ENCODE measurements around the gene ADGRA1.

ADGRA1 gene

DNA sequence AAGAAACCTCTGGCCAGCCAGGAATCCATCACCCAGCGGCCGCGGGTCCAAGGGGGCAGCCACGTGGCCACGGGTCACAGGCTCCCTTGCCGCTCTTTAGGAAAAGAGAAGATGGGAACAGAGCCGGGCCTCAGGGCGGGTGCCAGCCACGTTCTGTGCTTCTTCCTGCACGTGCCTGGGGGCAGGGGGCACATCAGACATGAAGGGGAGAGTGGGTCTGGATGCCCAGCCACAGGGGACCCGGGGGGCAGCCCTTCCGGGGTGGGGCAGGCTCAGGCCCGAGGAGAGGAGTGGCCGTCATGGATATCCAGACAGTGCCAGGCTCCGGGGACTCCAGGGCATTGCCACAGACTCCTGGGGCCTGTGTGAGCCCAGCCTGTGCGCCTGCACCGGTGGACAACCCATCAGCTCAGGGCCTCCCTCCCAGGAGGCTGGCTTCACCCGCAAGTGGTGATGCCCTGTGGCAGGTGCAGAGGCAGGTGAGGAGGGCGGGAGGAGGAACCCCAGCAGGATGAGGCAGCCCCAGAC, 31.0 kb upstream of the ADGRA1 start:
- no peak for DNase-seq (ENCODE audit: low read depth in 2 of 2)

DNA sequence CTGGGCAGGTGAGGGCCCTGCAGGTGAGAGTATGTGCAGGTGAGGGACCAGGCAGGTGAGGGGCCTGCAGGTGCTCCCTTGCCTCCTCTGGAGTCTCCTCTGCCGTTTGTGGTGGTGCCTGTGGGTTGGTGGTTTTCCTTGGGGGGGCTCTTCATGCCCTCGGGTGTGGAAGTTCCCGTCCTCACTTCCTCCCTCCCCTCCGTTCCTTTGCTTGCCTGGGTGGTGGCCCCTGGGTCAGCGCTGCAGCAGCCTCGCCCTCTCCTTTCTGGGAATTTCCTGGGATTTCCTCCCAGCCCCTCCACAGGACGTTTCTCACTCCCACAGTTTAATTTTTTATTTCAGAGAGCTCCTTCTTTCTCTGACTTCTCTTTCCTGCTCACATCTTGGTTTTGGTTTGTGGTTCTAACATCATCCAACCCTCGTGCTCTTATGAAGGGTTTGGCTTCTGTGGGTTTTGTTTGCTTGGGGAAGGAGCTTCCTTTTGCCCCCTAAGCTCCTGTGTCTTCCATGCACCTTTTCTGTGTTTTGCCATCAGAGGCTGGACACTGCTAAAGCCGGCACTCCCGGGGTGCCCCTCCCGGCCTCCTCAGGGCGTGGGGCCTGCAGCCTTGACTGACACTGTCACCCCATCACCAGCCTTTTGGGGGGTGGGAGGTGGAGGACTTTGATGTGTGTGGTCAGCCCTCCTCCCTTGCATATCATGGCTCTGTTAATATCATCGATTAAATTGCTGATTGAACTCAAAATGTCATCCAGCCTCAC, 29.2 kb upstream of the ADGRA1 start:
- DNase-seq (ENCODE audit: low read depth in 2 of 2) = no peak

- DNase-seq (ENCODE audit: low read depth in 2 of 2) = no peak
These were observed 28.6 kb upstream of the ADGRA1 start for GRCh38 chr10:133059093-133059470.

- DNase-seq (ENCODE audit: low read depth in 2 of 2) = no peak
These were observed 28.2 kb upstream of the ADGRA1 start for GRCh38 chr10:133059571-133059970.

- no peak for DNase-seq (ENCODE audit: low read depth in 2 of 2)
These were observed 27.7 kb upstream of the ADGRA1 start for GRCh38 chr10:133060022-133060421.

DNA sequence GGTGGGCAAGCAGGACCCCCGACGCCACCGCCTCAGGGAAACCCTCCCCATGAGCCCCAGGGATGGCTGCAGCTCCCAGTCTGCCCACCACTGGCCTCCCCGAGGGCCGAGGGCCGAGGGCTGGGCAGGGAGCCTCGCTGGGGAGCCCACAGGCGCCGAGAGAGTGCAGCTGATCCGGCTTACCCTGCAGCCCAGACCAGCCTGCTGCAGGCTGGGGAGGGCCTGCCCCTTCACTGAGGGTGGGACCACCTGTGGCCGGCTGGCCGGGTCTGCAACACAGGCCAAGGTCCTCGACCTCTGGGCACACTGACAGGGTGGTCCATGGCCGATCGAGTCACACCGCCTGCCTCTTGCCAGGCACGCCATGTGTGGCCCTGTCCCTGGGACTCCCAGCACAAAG, 27.3 kb upstream of the ADGRA1 start:
- no peak for DNase-seq (ENCODE audit: low read depth in 2 of 2)

- no peak for DNase-seq (ENCODE audit: low read depth in 2 of 2)
These were observed 26.8 kb upstream of the ADGRA1 start for GRCh38 chr10:133060881-133061280.

GRCh38 chr10:133061296-133062038, 26.3 kb upstream of the ADGRA1 start:
- no peak for DNase-seq (ENCODE audit: low read depth in 2 of 2)

DNA sequence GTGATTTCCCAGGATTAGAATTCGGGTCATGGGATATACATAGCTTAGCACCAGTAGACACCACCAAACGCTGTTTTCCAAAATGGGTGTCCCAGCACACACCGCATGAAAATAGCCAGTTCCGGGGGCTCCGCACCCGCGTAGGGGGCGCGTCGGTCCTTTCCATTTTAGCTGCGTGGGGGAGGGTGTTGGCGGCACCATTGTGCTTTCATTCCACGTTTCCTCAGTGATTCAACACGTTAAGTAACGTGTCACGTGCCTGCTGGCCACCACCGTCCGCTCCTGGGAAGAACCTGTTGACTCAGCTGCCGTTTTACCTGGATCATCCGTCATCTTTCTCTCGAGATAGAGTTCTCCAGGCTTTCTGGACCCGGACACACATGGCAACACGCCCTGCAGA, 25.6 kb upstream of the ADGRA1 start:
- no peak for DNase-seq (ENCODE audit: low read depth in 2 of 2)

DNA sequence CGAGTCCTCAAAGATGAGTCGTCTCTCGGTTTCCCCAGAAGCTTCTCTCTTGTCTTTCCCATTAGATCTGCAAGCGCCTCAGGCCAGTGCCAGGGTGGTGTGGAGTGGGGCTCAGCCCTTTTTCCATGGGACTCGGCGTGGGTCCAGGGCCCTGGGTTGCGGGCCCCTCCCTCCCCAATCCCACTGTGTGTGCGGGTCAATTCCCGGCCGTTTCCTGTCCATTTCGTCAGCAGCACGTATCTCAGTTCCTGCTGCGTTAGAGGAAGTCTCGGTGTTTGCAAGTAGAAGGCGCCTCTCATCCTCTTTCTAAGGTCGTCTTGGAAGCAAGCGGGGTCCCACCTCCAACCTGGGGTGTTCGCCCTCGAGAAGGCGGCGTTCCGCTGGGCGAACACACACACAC, 25.1 kb upstream of the ADGRA1 start:
- DNase-seq (ENCODE audit: low read depth in 2 of 2) = no peak

DNA sequence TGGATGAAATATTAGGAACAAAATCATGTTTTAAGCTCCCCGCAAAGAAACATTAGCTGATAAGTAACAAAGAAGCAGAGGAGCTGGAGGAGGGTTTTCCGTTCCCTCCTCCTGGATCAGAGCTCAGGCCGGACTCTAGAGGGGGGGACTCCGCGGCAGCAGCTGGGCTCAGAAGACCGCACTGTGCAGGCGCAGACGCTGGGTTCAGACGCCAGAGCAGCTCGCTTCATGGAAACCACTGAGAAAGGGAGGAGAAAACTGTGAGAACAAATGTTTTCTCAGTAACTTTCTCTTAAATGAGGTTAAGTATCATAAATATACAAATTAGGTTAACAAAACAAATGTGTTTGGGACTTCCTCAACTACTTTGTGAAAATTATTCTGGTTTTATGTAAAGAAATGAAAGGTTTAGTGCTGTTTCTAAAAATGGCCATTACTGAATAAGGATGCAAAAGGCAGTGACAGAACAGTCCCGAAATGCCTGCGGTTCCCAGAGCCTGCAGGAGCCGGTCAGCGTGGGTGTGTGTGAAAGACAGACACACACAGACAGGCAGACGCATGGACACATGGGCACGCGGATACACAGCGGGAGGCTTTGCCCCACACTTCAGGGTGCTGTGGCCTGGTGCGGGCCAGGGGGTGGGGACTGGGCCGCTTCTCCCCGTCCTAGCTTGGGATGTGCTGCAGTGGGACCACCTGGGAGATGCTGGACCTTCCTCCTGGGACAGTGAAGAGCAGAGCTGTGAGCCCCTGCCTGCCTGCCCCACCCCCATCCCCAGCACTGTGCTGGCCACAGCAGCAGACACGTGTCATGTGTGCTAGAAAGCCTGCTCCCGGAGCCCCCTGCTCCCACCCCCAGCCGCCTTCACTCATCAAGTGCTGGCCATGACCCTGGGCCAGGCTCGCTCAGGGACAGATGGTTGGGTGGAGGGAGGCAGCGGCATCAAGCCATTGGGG, 20.3 kb upstream of the ADGRA1 start:
- no peak for DNase-seq (ENCODE audit: low read depth in 2 of 2)

- DNase-seq (ENCODE audit: low read depth in 2 of 2) = no peak
These were observed 19.4 kb upstream of the ADGRA1 start for GRCh38 chr10:133068111-133069032.

DNA sequence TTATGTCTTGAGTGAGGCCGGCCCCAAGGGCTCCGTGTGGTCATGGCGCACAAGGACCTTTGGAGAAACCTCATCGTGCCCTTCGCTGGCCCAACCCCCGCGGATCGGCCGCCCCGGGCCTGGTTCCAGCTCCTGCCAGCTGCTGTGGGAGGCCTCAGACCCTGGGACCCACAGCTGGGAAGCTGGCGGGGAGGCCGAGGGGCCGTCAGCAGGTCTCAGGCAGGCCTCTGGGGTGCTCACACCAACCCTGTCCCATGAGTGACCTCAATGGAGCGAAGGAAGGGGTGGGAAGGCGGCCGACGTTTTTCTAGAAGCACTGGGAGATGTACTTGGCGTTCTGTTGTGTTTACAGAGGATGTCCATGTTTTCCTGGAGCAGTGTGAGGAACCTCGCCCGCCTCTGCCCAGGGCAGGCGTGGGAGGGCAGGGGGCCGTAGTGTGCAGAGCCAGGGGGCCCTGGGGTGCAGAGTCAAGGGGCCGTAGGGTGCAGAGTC, 18.6 kb upstream of the ADGRA1 start:
- no peak for DNase-seq (ENCODE audit: low read depth in 2 of 2)

- no peak for DNase-seq (ENCODE audit: low read depth in 2 of 2)
These were observed 17.3 kb upstream of the ADGRA1 start for GRCh38 chr10:133070405-133070804.

DNA sequence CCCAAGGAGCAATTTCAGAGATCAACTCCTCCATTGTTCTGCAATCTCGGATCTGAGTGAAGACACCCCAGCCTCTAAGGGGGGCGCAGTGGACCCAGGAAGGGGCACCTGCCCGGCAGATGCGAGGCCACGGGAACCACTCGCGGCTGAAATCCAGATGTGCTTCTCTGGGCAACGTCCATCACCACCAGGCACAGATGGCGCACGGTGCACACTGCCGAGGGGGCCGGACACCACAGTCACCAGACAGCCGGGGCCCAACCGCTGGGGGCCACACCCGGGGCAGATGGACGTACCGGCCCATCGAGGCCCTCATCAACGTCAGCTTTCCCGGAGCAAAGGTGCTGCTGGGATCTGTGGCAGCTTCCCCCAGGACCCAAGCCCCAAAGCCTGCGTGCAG, 16.9 kb upstream of the ADGRA1 start:
- no peak for DNase-seq (ENCODE audit: low read depth in 2 of 2)

DNA sequence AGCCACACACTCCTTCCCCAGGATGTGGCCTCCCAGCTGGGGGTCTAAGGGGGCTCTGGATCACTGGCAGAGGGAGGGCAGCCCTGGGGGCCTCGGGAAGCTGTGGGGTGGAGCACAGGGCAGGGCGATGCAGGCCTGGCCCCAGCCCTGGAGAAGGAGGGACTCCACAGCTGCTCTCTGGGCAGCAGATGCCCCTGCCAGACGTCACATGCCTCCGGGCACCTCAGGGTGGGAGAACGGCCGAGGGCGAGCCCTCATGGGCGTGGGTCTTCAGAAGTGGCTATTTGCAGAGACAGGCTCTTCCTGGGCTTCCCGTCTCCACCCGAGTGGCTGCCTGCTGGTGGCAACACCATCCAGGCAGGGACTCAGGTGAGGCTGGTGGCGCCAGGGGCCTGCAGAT, 16.0 kb upstream of the ADGRA1 start:
- no peak for DNase-seq (ENCODE audit: low read depth in 2 of 2)

DNA sequence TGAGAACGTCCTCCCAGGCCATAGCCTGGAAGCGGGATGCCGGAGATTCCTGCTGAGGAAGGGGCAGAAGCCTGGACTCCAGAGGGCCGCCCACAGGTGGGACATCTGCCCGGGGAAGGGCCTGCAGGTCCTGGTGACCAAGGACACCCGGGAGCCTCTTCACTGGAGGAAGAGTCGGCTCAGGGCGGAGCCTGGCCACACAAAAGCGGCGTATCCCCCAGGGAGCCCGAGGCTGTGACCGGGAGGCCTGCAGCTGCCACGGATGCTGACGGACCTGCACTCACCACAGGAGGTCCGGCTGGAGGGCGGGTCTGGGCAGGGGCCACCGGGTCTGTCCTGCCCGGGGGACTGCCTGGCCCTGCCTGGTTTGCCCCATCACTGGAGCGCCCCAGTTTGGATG, 15.5 kb upstream of the ADGRA1 start:
- DNase-seq (ENCODE audit: low read depth in 2 of 2) = no peak

DNA sequence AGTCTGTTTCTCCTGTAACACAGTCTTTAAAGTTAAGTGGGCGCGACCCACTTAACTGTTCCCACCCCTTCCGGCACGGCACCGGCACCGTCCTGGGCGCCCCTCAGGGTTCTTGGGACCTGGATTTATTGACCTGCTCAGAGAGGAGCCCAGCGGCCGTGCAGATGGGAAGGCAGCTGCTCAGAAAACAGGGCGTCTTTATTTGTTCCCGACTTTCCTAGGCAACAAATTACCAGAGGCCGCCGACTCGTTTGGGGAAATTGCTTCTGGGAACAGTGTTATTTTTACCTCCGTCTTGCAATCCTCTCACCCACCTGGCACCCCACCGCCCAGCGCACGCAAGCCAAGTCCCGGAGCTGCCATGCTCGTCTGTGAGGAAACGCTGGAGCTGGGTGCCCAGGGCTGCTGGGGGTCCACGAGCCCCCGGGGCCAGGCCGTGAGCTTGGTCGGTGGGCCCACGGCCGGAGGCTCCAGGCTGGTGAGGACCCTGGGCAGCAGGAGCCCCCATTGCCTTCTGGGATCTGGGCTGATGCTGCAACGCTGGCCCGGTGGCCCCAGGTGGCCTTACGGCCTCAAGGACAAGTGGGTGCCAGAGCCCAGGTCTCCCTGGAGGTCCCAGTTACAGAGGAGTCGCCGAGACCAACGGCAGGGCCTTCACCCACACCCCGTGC, 14.9 kb upstream of the ADGRA1 start:
- no peak for DNase-seq (ENCODE audit: low read depth in 2 of 2)

DNA sequence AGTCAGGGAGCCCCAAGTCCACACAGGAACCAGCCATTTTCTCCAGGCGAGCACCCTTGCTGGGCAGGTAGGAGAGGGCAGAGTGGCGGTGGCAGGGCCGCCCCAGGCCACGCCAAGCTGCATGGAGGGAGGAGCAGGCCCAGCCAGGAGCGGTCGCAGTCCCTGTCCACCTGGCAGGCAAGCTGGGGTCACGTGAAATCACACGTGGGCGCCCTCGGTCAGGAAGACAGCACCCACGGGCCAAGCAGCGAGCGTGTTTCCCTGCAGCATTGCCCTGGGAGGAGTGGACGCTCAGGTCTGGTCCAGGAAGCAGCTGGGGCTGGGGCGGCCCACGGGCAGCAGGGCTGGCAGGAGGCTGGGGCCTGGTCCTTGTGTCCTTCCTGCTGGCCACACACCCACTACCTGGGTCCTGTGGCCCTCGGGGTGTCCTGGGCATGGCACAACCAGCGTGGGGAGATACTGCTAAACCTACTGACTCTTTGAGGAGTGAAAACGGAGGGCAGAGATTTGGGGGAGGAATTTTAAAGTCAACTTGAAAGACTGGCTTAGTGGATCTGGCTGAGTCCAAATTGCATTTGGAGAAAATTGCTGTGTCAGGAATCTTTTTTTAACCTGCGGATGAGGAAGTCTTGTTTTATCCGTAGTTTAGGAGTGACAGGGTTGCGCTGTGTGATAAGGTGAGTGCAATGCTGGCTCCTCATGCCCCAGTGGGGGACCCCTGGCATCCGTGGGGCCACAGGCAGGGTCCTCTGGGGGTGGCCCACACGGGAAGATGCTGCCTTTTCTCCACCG, 12.2 kb upstream of the ADGRA1 start:
- DNase-seq (ENCODE audit: low read depth in 2 of 2) = no peak

All from activated CD8-positive, alpha-beta memory T cell treated with anti-CD3 and anti-CD28 coated beads for 4 hours (primary cell).